A673 (cell line): ENCODE results near the gene PDHB.

ENCODE experiments used
- CTCF ChIP-seq: fragments of 300-800, 200-600 bp; sonication (generic); conservative IDR thresholded peaks from 2 replicates; pipeline ENCODE4 v1.5.1; 2017; ENCODE audit warnings: low read depth, mild to moderate bottlenecking, antibody characterized with exemption, low read length, moderate library complexity, mixed read lengths
- EZH2 ChIP-seq: fragments of 200-600 bp; sonication (generic); IDR thresholded peaks from 2 replicates; pipeline ENCODE4 v1.6.1; 2017; ENCODE audit warnings: borderline replicate concordance, low read depth, mild to moderate bottlenecking, mixed read lengths, antibody characterized with exemption, low read length; ENCODE audit not compliant: poor library complexity, severe bottlenecking

DNA sequence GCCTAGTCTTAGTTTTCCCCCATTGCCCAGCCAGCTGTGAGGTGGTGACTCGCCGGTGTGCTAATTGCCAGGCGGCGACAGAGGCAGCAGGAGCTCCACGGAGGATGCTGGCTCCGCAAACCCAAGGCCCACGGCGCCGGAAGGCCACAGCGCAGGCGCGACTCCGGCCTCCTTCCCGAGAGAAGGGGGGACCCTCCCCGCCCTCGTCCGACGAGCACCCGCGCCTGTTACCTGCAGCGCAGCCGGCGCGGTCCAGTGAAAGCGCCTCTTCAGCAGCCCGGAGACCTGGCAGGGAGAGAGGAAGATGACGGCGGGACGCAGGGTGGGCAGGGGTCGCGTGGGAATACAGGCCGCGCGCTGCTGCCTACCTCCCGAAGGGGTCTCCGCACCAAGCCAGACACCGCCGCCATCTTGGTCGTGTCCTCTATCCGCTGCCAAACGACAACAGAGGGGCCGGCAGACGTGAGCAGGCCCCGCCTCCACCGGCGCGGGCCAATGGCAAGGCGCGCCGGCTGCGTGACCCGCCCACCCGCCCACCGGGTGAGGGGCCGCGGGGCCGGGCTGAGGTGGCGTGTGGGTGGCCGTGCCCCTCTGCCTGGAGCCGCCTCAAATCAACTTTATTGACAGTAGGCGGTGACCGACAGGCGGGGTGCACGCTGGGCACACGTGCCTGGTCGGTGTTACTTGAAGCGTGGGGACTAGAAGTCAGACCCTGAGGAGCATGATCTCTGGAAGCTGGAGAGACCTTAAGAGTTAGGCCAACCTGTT, at the start of gene PDHB:
- TF ChIP-seq CTCF (no peak), EZH2 (no peak)
